A549 (cell line): Measurements from ENCODE around the gene UGT1A9.

ENCODE experiments used
- EP300 ChIP-seq, 2 experiments: fragments of >200 bp; sonication (Bioruptor Twin); formaldehyde crosslinking; IDR thresholded peaks; 2 replicates in 1 of 2; 3 replicates in 1 of 2; pipeline ENCODE4 v1.6.1; 2016 to 2017
- JUN ChIP-seq, 2 experiments: fragments of >200 bp; sonication (Bioruptor Twin); formaldehyde crosslinking; IDR thresholded peaks; 2 replicates in 1 of 2; 3 replicates in 1 of 2; pipeline ENCODE4 v1.6.1; 2016 to 2017
- MYC ChIP-seq: IDR thresholded peaks from 2 replicates; pipeline ENCODE4 v1.6.1; 2012; ENCODE audit warnings: mild to moderate bottlenecking, inconsistent platforms, low read length, improper control_type of control experiment, borderline replicate concordance
- POLR2A ChIP-seq: IDR thresholded peaks from 2 replicates; pipeline ENCODE4 v1.6.1; 2012; ENCODE audit warnings: mild to moderate bottlenecking, low read length
- POLR2AphosphoS2 ChIP-seq: conservative IDR thresholded peaks from 2 replicates; pipeline ENCODE4 v1.6.1; 2012; ENCODE audit warnings: low read length, improper control_type of control experiment, inconsistent platforms
- SREBF2 ChIP-seq: fragments of 450-650 bp; IDR thresholded peaks from 2 replicates; pipeline ENCODE4 v1.6.1; 2014; ENCODE audit warnings: mild to moderate bottlenecking, moderate library complexity
- ZFP36 ChIP-seq: fragments of 450-650 bp; IDR thresholded peaks from 2 replicates; pipeline ENCODE4 v1.6.1; 2014; ENCODE audit warnings: borderline replicate concordance; ENCODE audit not compliant: partially characterized antibody
- TF ChIP-seq, protein P1 (sequence below): fragments of >200 bp; sonication (Bioruptor Twin); formaldehyde crosslinking; IDR thresholded peaks from 3 replicates; pipeline ENCODE4 v1.5.1; 2016
- TF ChIP-seq, protein P2 (sequence below): fragments of 450-650 bp; IDR thresholded peaks from 2 replicates; pipeline ENCODE4 v1.6.1; 2014; ENCODE audit warnings: antibody characterized with exemption

GRCh38 chr2:233793465-233794127 lies 121.9 kb downstream of the UGT1A9 start:
- no peak for TF ChIP-seq ZFP36
- no peak for TF ChIP-seq MYC
- TF ChIP-seq, protein P1, sequence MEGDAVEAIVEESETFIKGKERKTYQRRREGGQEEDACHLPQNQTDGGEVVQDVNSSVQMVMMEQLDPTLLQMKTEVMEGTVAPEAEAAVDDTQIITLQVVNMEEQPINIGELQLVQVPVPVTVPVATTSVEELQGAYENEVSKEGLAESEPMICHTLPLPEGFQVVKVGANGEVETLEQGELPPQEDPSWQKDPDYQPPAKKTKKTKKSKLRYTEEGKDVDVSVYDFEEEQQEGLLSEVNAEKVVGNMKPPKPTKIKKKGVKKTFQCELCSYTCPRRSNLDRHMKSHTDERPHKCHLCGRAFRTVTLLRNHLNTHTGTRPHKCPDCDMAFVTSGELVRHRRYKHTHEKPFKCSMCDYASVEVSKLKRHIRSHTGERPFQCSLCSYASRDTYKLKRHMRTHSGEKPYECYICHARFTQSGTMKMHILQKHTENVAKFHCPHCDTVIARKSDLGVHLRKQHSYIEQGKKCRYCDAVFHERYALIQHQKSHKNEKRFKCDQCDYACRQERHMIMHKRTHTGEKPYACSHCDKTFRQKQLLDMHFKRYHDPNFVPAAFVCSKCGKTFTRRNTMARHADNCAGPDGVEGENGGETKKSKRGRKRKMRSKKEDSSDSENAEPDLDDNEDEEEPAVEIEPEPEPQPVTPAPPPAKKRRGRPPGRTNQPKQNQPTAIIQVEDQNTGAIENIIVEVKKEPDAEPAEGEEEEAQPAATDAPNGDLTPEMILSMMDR, result no peak
- no peak for TF ChIP-seq POLR2AphosphoS2
- TF ChIP-seq SREBF2, result no peak
- TF ChIP-seq, protein P2, sequence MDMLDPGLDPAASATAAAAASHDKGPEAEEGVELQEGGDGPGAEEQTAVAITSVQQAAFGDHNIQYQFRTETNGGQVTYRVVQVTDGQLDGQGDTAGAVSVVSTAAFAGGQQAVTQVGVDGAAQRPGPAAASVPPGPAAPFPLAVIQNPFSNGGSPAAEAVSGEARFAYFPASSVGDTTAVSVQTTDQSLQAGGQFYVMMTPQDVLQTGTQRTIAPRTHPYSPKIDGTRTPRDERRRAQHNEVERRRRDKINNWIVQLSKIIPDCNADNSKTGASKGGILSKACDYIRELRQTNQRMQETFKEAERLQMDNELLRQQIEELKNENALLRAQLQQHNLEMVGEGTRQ, result no peak
- TF ChIP-seq POLR2A, result no peak
- no peak for TF ChIP-seq JUN (IDR thresholded peaks at IDR 0.05)
- no peak for TF ChIP-seq EP300 (IDR thresholded peaks at IDR 0.05)
